Kidney epithelial cell (primary cell): ENCODE data around the gene AVP. TPM values are rescaled to one million over a fixed set of nuclear protein-coding genes. Genes with fewer than 3 reads are reported as not detected.
A peak's percentile ranks its signal among the peaks of the same experiment; 100 is the strongest.

Experiments used
- DNase-seq: peaks from one replicate; pipeline ENCODE4 v3.0.0-alpha.2; 2010; ENCODE audit warnings: low read depth
- H3K27me3 ChIP-seq: 2 replicates; pipeline ENCODE4 v1.6.0; 2011; ENCODE audit warnings: low read length; ENCODE audit not compliant: control insufficient read depth, insufficient read depth
- H3K36me3 ChIP-seq: 2 replicates; pipeline ENCODE4 v1.5.1; 2011; ENCODE audit warnings: low read length; ENCODE audit not compliant: control insufficient read depth, insufficient read depth
- H3K4me3 ChIP-seq: 2 replicates; pipeline ENCODE4 v1.5.1; 2011; ENCODE audit warnings: low read depth, mild to moderate bottlenecking, control low read depth, low read length
- total RNA-seq: library from RNA; depleted of rRNA; stranded (reverse); fragments of >200 nt; gene quantifications from 2 replicates; pipeline ENCODE4 v1.2.3, GENCODE V29; 2015
- TF ChIP-seq, protein P1 (sequence below): IDR thresholded peaks from 2 replicates; pipeline ENCODE4 v1.5.1; 2011; ENCODE audit warnings: mild to moderate bottlenecking, moderate library complexity, low read length, control low read depth, inconsistent platforms; ENCODE audit not compliant: insufficient read depth, poor library complexity, severe bottlenecking

AVP gene
- total RNA-seq, 1 donor from 2014 or later: not detected

DNA sequence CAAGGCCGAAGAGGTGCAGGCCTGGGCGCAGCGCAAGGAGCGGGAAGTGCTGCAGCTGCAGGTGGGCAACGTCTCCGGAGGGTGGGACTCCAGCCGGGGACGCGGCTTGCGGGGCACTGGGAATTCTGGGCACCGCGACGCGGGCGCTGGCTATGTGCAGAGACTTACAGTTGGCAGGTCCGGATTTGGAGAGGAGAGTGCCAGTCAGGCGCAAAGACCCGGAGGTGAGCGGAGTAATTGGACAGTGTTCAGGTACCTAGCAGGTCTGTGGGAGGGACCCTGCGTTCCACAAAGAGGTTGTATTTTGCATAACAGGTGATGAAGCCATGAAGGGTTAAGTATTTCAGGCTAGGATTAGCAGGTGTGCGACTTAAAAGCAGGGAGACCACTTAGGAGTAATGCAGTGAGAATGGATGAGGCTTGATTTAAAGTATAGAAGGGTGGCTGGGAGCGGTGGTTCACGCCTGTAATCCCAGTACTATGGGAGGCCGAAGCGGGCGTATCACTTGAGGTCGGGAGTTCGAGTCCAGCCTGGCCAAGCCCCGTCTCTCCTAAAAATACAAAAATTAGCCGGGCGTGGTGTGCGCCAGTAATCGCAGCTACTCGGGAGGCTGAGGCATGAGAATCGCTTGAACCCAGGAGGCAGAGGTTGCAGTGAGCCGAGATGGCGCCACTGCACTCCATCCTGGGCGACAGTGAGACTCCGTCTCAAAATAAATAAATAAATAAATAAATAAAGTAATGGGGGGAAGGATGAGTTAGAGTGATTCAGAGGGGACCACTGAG is 37.7 kb downstream of the AVP start:
- DNase-seq: no peak
- TF ChIP-seq, protein P1, sequence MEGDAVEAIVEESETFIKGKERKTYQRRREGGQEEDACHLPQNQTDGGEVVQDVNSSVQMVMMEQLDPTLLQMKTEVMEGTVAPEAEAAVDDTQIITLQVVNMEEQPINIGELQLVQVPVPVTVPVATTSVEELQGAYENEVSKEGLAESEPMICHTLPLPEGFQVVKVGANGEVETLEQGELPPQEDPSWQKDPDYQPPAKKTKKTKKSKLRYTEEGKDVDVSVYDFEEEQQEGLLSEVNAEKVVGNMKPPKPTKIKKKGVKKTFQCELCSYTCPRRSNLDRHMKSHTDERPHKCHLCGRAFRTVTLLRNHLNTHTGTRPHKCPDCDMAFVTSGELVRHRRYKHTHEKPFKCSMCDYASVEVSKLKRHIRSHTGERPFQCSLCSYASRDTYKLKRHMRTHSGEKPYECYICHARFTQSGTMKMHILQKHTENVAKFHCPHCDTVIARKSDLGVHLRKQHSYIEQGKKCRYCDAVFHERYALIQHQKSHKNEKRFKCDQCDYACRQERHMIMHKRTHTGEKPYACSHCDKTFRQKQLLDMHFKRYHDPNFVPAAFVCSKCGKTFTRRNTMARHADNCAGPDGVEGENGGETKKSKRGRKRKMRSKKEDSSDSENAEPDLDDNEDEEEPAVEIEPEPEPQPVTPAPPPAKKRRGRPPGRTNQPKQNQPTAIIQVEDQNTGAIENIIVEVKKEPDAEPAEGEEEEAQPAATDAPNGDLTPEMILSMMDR: no peak
- Histone ChIP-seq H3K36me3 (peaks cover 6% of the 10 kb centered on the region), H3K4me3 (peak overlapping the region; percentile 54), H3K27me3 (no peaks in the 10 kb centered on the region)

- H3K36me3 ChIP-seq: peaks cover 6% of the 10 kb centered on the region
- H3K4me3 ChIP-seq: peak within 1 kb of the TSS; percentile 54
- H3K27me3 ChIP-seq: no peaks in the 10 kb centered on the region
- DNase-seq: no peak
- TF ChIP-seq, protein P1: no peak
Measured at GRCh38 chr20:3045816-3046676, 38.5 kb downstream of the AVP start, which contains the start of gene MRPS26. TSS of gene MRPS26 (plus strand) at chr20:3046052. CDS start at chr20:3046069, 17 bp downstream.

GRCh38 chr20:3045042-3045815 is 39.3 kb downstream of the AVP start:
- H3K27me3 ChIP-seq: no peaks in the 10 kb centered on the region
- peaks cover 7% of the 10 kb centered on the region for H3K36me3 ChIP-seq
- peak overlapping the region; percentile 54 for H3K4me3 ChIP-seq
- TF ChIP-seq, protein P1: no peak
- no peak for DNase-seq

- TF ChIP-seq, protein P1: no peak
- H3K36me3 ChIP-seq: peaks cover 6% of the 10 kb centered on the region
- DNase-seq: no peak
- H3K27me3 ChIP-seq: no peaks in the 10 kb centered on the region
- no peak overlapping the region for H3K4me3 ChIP-seq
Measured at GRCh38 chr20:3044336-3044965, 40.1 kb downstream of the AVP start.

DNA sequence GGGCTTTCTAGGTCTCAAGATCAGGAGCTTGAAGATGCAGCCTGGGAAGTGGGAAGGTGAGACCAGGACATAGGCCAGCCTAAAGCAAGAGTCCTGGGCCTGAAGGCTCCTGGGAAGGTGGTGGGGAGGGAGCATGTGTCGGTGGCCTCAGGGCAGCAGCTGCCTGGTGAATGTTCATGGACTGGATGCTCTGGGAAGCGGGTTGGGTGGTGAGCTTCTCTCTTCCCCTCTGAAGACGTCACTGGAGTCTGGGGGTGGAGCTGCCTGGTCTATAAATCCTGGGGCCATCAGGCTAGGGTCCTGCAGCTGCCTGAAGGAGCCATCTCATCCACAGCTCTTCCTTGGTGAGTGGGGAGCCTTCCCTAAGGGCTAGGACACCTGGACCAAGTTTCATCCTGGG is 41.2 kb downstream of the AVP start, which contains the start of gene GNRH2:
GNRH2 (plus strand) TSS at position 301 of the 400 bp plus-strand sequence. CDS start 793 bp downstream, outside the sequence.
- H3K27me3 ChIP-seq: no peaks in the 10 kb centered on the region
- TF ChIP-seq, protein P1: no peak
- no peak for DNase-seq
- H3K36me3 ChIP-seq: peaks cover 3% of the 10 kb centered on the region
- H3K4me3 ChIP-seq: no peak within 1 kb of the TSS
